G401 (cell line): ENCODE measurements around the gene PRKCA. TPM values are rescaled to one million over a fixed set of nuclear protein-coding genes. Genes with fewer than 3 reads are reported as not detected.

ENCODE experiments used
- DNase-seq: peaks from one replicate; pipeline ENCODE4 v3.0.0-alpha.2; 2015; ENCODE audit warnings: low spot score
- in situ Hi-C: cut with HindIII; loops from 2 replicates; pipeline ENCODE4 v1.10.0; 2016; ENCODE audit warnings: low sequenced_read_pairs, mixed read lengths
- total RNA-seq: library from RNA; depleted of rRNA; stranded (reverse); fragments of >200 nt; shearing (Covaris generic); gene quantifications from 2 replicates; pipeline ENCODE4 v1.2.3, GENCODE V29; 2014

The PRKCA gene
- total RNA-seq, 1 experiment from 2014 or later = 44.7 TPM

DNA sequence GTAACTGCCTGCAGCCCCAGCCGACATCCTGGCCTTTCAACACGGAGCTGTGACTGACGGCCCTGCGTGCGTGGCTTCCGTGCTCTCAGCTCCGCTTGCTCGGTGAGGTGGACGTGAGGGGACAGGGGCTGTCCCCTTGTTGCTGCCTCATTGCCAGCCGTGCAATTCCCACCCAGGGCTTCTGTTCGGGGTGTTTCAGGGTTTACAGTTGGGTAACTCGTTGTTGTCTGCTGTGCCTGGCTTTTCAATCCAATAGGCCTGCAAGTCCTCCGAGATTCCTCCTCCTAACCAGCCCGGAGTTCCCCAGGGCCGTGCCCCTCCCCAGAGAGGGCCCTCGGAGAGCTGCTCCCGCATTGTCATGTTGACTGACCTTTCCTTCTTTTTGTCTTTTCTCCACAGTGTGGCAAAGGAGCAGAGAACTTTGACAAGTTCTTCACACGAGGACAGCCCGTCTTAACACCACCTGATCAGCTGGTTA, 501.1 kb downstream of the PRKCA start:
- in situ Hi-C loops = no loop called here
- no peak for DNase-seq

DNA sequence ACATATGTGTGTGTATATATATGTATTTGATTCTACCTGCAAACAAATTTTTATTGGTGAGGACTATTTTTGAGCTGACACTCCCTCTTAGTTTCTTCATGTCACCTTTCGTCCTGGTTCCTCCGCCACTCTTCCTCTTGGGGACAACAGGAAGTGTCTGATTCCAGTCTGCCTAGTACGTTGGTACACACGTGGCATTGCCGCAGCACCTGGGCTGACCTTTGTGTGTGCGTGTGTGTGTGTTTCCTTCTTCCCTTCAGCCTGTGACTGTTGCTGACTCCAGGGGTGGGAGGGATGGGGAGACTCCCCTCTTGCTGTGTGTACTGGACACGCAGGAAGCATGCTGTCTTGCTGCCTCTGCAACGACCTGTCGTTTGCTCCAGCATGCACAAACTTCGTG, 503.2 kb downstream of the PRKCA start:
- DNase-seq = no peak
- in situ Hi-C loops = no loop called here

DNA sequence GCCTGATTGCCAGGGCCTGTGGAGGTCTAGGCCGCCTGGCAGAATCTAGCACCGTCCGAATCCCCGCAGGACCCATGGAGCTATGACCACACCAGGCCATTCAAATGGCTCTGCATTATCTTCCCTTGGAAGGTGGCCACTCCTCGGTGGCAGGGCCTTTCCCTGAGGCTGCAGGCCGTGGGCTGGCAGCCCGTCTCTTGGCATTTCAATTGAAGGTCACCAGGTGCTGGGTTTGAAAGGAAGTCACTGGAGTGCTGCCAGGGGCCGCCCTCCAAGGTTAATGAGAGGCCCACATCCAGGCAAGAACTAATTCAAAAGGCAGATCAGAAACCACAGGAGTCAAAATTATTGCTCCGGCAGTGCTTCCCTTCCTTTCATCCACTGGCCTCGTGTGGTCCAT, 504.8 kb downstream of the PRKCA start:
- in situ Hi-C loops = no loop called here
- no peak for DNase-seq

DNA sequence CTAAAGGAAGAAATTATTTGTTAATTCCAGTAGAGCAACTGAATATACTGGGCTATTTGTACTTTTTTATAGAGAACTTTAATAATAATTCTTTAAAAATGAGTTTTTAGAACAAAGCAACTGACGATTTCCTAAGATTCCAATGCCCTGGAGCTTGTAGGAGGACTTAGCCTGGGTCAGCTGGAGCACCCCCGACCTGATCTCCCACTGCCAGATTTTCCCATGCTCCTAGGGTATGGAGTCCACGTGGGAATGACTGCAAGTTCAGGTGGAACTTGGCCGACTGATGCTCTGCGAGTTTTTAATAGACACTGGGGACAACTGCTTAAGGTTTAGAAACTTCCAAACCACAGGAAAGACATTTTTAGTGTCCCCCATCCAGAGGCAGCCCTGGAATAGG, 507.0 kb downstream of the PRKCA start:
- DNase-seq = no peak
- in situ Hi-C loops = no loop called here

DNA sequence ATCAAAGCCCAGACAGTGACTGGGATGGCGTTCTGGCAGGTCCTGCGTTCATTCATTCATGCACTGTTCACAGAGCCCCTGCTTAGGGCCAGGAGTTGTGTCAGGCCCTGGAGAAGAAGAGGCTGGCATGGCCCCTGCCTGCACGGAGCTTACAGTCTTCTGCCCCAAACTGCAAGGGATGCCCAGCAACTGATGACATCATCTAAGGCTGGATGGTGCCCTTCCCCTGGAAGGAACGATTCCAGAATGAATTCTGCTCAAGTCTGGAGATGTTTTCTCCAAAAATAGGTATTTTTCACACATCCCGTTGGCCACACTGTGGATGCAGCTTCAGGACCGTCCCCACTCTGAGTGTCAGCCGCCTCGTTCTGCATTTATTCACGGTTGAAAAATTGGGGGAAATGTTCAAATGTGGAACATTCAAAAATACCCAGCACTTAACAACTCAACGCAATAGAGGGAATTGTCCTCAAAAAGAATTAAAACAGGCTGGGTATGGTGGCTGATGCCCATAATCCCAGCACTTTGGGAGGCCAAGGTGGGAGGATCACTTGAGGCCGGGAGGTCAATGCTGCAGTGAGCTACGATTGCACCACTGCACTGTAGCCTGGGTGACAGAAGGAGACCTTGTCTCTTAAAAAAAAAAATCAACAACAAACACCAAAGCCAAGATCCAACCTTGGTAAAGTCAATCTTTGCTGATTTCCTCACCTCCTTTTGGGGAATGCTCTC, 508.7 kb downstream of the PRKCA start:
- in situ Hi-C loops = no loop called here
- DNase-seq = no peak

DNA sequence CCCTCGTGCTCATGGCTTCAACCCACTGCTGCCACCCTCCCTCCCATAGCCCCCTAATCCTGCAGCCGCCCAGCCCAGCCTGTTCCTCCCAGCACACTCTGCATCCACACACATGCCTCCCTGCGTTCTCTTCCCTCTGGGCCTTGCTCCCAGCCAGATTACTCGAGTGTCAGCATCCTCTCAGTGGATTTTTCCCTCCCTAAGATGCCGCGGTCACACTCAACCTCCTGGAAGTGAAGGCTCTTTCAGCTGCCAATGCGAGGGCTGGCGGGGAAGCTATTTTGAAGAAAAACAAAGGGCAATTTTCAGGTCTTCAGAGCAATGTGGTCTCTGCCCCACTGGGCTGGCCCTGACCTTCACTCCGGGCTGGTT, 509.3 kb downstream of the PRKCA start:
- DNase-seq = no peak
- in situ Hi-C loops = no loop called here

DNA sequence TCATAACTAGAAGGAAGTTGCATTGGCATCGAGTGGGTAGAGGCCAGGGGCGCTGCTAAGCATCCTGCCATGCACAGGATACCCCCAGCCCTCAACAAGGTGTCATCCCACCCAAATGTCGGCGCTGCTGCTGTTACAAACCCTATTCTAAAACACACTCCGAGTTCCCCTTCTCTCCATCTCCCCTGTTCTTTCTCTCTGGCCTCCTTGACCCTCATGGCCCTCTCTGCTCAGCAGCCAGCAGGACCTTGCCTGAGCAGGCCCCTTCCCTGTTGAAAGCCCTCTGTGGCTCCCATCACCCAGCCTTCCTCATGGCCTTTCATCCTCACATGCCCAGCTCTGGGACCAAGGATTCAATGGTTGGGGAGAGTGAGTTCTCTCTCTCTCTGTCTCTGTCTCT, 510.2 kb downstream of the PRKCA start:
- no peak for DNase-seq
- in situ Hi-C loops = no loop called here

DNA sequence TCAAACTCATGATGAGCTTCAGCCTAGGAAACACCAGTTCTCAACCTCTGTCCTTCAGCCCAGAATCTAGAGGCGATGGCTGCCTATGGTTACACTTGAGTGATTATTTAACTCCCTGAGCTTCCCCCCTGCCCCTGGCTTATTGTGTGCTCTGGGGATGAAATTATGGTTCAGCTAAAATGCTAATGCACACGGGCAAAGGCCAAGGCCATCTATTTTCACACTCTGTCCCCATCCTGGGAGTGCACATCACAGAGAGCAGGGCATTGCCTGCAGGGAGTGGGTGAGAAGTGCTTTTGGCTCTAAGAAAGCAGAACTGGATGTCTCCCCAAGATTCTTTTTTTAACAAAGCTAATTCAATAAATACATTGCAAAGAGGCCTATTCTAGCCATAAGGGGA, 510.9 kb downstream of the PRKCA start:
- DNase-seq = no peak
- in situ Hi-C loops = no loop called here

DNA sequence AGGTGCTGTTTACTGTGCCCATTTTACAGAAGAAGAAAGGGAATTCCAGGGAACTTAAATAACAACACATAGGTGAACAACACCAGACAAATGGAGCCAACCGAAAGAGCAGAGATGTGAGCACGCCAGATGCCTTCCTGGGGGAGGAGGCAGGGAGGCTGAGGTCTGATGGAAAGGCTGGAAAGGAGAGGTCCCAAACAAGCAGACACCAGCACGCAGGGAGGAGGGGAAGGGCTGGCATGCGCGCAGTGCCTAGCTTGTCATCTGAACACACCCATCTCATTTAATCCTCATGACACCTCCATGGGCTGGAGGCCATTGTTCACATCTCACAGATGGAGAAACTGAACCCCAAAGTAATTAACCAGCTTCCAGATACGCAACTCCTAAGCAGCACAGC, 511.6 kb downstream of the PRKCA start:
- DNase-seq = no peak
- in situ Hi-C loops = no loop called here

DNA sequence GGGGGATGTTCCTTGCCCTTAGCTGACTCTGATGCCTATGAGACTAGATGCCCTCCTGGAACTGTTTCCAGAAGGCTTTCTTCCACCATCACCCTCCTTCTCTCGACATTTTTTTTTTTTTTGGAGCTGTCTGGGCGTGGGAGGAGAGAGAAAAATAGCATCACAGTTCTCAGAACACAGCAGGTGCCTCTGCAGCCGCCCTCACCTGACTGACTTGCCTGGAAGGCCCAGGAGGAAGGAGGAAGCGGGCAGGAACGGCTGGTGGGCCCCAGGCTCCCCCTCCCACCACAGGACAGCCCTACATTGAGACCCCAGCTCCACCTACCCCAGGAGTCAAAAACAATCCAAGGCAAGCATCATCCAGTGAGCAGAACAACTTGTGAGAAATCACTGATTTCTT, 512.2 kb downstream of the PRKCA start:
- no peak for DNase-seq
- in situ Hi-C loops = no loop called here

DNA sequence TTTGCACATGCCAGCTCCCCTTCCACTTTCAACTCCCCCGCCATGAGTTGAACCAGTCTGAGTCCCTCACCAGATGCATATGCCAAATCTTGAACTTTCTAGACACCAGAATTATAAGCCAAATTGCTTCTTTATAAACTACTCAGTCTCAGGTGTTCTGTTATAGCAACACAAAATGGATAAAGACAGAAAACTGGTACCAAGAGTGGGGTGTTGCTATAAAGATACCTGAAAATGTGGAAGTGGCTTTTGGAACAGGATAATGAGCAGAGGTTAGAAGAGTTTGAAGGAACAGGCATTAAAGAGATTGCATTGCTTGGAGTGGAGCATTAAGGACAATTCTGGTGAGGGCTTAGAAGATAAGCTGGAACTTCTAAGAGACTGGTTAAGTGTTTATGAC, 515.3 kb downstream of the PRKCA start:
- in situ Hi-C loops = no loop called here
- DNase-seq = no peak

DNA sequence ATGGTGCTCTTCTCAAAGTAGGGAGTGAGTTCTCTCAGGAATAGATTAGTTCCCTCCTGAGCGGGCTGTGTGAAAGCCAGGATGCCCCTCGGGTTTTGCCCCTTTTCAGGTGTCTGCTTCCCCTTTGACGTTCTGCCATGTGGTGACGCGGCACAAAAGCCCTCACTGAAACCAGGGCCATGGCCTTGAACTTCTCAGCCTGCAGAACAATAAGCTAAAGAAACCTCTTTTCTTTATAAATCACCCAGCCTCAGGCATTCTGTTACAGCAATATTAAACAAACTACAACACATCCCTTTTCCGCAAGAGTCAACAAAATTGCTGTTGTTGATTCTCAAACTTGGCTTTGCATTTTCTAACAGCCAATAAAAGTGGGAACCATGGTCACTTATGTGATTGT, 517.1 kb downstream of the PRKCA start:
- no peak for DNase-seq
- in situ Hi-C loops = no loop called here

DNA sequence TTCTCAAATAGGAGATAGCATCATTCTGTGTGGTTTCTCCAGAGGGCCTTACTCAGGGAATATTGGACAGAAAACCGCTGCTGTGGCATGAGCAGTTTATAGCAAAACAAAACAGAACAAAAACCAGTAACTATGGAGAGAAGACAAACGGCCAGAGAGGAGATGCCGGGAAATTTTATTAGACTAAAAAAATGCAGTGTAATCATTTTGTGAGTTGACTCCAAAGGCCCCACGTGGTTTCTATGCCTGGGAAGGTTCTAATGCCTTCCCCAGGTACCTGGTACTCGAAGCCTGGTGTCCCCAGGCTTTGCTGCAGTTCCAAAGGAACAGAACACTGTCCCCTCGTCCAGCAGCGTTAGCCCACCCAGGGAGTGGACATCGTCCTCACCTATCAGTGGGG, 519.6 kb downstream of the PRKCA start:
- in situ Hi-C loops = no loop called here
- no peak for DNase-seq

DNA sequence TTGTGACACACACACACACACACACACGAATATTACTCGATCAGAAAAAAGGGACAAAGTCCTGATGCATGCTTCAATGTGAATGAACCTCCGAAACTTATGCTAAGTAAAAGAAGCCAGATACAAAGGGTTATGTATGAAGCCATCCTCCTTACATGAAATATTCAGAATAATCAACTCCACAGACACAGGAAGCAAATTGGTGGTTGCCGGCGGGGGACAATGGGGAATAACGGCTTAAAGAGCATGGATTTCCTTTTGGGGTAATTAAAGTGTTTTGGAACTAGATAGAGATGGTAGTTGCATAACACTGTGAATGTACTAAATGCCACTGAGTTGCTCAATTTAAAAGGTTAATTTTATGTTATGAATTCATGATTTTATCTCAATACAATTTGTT, 524.4 kb downstream of the PRKCA start:
- no peak for DNase-seq
- in situ Hi-C loops = no loop called here

DNA sequence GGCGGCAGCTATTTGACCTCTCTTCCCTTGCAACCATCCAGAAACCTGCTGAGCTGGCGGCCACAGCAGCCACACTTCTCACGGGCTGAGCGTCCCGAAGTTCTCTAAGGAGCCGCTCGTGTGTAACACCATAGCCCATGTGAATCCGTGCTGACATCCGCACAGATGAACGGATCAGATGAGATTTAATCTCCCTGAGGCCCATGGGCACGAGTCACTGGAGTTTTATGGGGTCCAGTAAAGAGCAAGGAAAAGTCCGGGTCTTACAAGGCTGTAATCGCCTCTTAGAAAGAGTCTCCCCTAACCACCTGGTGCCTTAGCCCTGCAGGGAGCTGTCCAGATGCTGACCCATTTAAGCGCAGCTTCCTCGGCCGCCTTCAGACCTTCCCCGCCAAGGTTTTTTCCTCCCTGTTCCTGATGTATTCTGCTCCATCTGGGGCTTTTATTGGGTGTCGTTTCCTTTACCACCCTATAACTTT, 527.0 kb downstream of the PRKCA start:
- in situ Hi-C loops = no loop called here

DNA sequence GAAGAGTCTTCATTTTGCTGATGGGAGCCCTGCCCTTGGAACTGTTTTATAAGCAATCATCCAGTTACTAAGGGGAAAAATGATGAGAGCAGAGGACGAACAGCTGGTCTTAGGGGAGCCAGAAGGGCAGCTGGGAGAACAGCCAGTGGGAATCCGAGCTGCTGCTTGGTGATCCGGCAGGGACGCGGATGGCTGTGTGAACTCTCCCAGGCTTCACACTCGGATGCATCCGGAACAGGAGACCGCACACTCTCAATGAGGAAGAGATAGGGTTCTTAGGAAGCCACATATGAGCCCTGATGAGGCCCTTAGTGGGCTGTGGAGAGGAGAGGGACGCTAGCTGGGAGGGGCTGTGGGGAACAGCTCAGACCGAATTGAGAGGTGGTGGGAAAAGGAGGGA, 527.5 kb downstream of the PRKCA start:
- in situ Hi-C loops = no loop called here
- no peak for DNase-seq

More for the DNA sequence above, 527.0 kb downstream of the PRKCA start:
- DNase-seq = no peak

DNA sequence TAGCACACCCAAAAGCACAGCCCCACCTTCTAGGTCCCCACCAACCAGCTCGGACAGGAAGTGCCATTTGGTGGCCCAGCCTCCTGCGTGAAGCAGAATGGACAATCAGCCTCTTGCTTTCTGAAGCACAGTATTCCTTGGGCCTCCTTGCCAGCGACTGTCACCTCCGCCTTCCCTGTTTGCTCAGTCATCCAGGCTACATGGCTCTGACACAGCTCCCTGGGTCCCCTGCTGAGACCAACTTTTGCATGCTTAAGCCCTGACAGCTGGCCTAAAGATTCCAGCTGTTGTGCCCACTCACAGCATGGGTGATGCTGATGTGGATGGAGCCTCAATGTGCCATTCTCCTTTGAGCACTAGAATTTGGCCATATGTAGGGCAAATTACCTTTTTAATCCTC, 528.0 kb downstream of the PRKCA start:
- DNase-seq = no peak
- in situ Hi-C loops = no loop called here

DNA sequence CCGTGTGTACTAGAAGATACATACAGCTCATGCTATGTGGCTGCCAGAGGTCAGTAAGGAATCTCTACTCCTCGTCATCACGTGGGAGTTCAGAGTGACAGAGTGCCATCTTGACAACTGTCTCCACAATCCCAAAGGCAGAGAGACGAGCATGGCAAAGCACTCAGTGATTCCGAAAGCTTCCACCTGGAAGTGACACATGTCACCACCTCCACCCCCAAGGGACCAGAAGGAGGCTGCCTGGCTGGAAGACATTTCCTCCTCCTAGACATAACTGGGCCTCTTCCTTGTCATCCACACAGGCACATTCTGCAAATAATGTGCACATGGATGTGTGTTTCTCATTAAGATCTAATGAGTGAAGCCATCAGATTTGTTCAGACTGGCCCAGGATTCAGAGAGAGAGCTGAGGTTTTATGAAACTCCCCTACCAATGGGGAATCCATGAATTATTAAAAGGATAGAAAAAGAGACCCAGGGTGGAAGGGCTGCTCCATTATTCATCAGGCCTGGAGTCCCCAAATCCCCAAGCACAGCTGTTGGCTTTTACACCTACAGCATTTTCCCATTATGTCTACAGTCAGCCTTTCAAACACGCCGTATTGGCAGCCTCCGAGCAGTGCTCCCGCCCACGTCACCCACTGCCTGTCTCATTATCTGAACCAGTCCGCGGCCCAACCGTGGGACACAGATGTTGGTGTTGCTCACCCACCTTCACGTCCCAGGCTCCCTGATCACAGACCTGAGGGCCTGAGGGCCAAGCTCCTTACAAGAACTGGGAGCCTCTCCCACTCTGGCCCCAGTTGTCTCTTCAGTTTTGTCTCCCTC, 529.2 kb downstream of the PRKCA start:
- DNase-seq = no peak
- in situ Hi-C loops = no loop called here

DNA sequence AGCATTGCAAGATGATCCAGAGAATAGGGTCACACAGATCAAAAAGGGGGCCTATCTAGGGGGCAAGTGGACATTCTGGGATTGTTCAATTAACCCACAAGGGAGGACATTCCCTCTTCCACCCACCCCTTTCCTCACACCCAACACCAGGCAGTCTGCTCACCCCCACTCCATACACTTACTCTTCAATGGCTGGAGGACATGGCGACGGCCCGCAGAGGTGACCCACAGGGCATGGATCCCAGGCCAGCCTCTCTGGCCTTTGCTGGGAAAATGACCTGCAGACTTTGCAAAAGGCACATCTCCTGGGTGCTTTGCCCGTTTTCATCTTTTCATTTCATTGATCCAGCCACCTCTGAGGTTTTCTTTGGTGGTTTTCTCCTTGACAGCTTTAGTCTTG, 530.8 kb downstream of the PRKCA start:
- DNase-seq = no peak

DNA sequence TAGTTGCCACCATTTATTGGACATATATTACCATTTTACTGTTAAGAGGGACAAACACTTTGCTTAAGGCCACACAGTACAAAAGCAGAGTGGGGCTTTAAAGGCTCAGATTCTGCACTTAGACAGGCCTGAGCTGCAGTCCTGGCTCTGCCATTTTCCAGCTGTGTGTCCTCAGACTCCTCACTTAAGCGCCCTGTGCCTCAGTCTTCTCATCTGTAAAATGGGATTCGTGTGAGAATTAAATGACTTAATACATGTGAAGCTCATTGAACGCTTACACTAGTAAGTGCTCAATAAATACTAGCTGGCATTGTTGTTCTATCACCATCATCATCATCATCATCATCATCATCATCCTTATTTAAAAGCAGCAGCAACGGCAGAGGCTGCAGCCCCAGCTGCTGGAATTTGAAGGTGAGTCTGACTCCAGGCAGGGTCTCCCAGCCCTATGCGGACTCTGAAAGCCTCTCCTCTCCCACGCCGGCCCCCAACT, 532.1 kb downstream of the PRKCA start:
- no peak for DNase-seq
- in situ Hi-C loops = no loop called here

More for the DNA sequence above, 530.8 kb downstream of the PRKCA start:
- in situ Hi-C loops = no loop called here
